GM23338 (cell line): ENCODE data around the gene MKI67.

Experiments used
- CREB1 ChIP-seq: fragments of 250-450 bp; sonication (Bioruptor Pico); IDR thresholded peaks from 2 replicates; pipeline ENCODE4 v1.5.0; 2020; ENCODE audit warnings: low read depth, mild to moderate bottlenecking, moderate library complexity
- CTCF ChIP-seq, 2 experiments: fragments of 200-600 bp in 1 of 2; sonication (generic) in 1 of 2; conservative IDR thresholded peaks; 2 replicates each; pipeline versions ENCODE4 v1.5.1 to v1.6.1; 2016 to 2017; ENCODE audit warnings: antibody characterized with exemption in 2 of 2, low read depth in 2 of 2, mild to moderate bottlenecking in 2 of 2, moderate library complexity in 1 of 2
- EZH2 ChIP-seq: fragments of 200-600 bp; sonication (generic); IDR thresholded peaks from one replicate; pipeline ENCODE4 v1.8.0; 2017; ENCODE audit warnings: antibody characterized with exemption, mild to moderate bottlenecking, low read depth; ENCODE audit not compliant: unreplicated experiment
- EZH2phosphoT487 ChIP-seq: fragments of 200-600 bp; sonication (generic); IDR thresholded peaks from one replicate; pipeline ENCODE4 v1.8.1; 2018; ENCODE audit warnings: antibody characterized with exemption; ENCODE audit not compliant: unreplicated experiment
- JUNB ChIP-seq: IDR thresholded peaks from one replicate; pipeline ENCODE4 v1.6.1; 2016; ENCODE audit warnings: antibody characterized with exemption; ENCODE audit not compliant: unreplicated experiment
- POLR2AphosphoS5 ChIP-seq: IDR thresholded peaks from 2 replicates; pipeline ENCODE4 v1.6.1; 2016; ENCODE audit warnings: antibody characterized with exemption, low read depth
- REST ChIP-seq: IDR thresholded peaks from one replicate; pipeline ENCODE4 v1.6.1; 2018; ENCODE audit warnings: antibody characterized with exemption; ENCODE audit not compliant: unreplicated experiment
- STAT1 ChIP-seq: IDR thresholded peaks from one replicate; pipeline ENCODE4 v1.6.1; 2016; ENCODE audit warnings: antibody characterized with exemption; ENCODE audit not compliant: unreplicated experiment
- ZNF331 ChIP-seq: fragments of 250-450 bp; sonication (Bioruptor Pico); IDR thresholded peaks from 2 replicates; pipeline ENCODE4 v1.5.0; 2020; ENCODE audit warnings: low read depth, mild to moderate bottlenecking, moderate library complexity

- TF ChIP-seq CTCF (conservative IDR thresholded peaks at IDR 0.05; ENCODE audit: low read depth in 2 of 2) = no peak
- no peak for TF ChIP-seq EZH2phosphoT487
- no peak for TF ChIP-seq POLR2AphosphoS5
- no peak for TF ChIP-seq CREB1 (CRISPR knock-in tag)
- TF ChIP-seq EZH2 = no peak
- TF ChIP-seq STAT1 = no peak
- no peak for TF ChIP-seq JUNB
- no peak for TF ChIP-seq REST
- TF ChIP-seq ZNF331 (CRISPR knock-in tag) = no peak
Observed at GRCh38 chr10:128051548-128051947, 74.7 kb downstream of the MKI67 start.
